Stimulated activated CD8-positive, alpha-beta memory T cell treated with anti-CD3 and anti-CD28 coated beads, Interleukin-15, amount 100 ng/mL, for 48 hours (primary cell): ENCODE measurements around the gene ADORA1.

Experiments used
- DNase-seq, 2 donors: peaks; one replicate each; pipeline ENCODE4 v3.0.0-alpha.2; 2020; ENCODE audit warnings: low read depth in 2 of 2

ADORA1 gene

DNA sequence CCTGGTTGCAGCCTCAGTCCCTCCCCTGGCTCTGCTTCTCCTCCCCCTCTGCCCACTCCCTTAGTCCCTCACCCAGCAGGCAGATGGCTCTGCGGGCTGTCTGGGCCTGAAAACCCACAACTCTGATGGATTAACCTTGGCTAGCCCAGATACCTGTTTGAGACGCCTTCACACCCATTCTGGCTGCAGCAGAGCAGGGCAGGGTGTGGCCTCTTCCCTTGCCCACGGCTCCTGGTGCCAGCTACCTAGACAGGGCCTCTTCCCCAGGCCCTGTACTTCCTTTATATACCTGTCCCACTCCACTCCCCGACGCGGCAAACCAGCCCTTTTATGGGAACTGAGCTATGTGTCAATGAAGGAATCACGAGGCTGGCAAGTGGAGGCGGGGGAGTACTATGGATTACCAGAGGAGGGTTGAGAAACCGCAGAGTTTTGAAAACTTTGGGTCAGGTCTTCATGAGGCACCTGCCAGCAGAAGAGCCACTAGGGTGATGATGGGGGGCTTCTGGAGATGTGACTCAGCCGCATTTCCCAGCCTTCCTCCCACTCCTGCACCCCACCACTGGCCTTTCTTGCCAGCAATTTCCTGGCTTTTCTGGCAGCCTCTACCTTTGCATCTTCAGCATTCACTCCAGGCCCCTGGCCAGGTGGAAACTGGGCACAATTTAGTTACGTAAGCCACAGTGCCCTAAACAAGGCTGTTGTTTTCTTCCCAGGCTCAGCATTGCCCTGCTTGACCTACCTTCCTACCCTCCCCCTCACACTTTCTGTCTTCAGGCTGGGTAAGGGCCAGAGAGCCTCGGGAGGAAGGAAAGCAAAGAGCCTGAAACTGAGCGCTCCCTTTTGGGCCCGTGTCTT is 59.1 kb downstream of the ADORA1 start, which contains the start of gene CHI3L1:
Gene CHI3L1 (minus strand): TSS at position 259 of the 858 bp plus-strand sequence. CDS start 81 bp downstream, at position 178.
- DNase-seq, result no peak

GRCh38 chr1:203187304-203187685 is 59.8 kb downstream of the ADORA1 start:
- no peak for DNase-seq

GRCh38 chr1:203187689-203188264 is 60.3 kb downstream of the ADORA1 start:
- DNase-seq, result no peak

GRCh38 chr1:203188686-203189232 is 61.2 kb downstream of the ADORA1 start:
- DNase-seq, result no peak

GRCh38 chr1:203189951-203190352 is 62.4 kb downstream of the ADORA1 start:
- no peak for DNase-seq

- DNase-seq, result no peak
Measured at GRCh38 chr1:203190949-203191348, 63.4 kb downstream of the ADORA1 start.

GRCh38 chr1:203196371-203196770 is 68.8 kb downstream of the ADORA1 start:
- DNase-seq, result no peak

DNA sequence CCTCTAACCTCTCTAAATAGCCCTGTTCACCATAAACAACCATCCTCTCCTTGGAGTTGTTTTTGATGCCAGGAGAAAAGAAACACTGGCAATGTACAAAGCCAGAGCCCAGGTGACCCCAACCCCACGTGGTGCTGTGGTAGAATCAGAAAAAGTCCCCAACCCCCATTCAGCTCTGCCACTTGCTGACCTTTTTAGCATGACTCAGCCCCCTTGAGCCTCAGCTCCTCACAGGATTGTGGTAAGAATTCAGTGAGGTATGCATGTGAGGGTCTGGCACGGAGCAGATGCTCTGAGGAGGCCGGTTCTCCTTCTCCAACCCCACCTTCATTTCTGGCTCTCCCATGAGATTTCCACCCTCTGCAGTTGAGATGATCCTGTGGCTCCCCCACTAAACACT is 70.1 kb downstream of the ADORA1 start:
- no peak for DNase-seq

DNA sequence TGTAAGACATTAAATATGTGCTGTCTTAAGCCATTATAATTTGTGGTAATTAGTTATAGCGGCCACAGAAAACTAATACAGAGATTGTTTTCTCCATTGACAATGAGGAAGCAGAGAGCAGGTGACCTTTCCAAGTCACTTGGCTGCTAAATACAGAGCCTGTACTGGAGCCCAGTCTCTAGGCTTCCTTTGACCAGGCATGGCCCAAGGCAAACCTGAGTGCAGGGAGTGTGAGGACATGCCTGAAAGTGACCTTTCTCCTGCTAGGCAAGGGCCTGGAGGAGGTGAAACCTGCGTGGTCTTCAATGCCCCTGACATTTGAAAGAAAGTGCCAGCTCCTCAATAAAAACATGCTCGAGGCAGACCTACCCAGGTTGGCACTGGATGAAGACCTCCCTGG is 71.5 kb downstream of the ADORA1 start:
- no peak for DNase-seq

DNA sequence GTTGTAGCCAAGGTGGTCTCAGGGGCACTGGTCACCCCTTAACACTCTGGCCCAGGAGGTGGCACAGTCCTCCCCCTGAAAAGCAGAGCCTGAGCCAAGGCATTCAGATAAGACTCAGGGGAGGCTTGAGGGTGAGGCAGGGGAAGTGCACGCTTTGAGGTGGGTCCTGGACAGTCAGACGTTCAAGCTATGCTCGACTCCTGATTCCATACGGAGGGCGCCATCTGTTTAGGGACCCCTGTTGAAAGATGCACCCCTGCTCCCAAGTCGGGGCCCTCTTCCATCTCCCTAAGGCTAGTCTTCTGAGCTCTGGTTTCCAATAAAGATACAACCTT is 71.9 kb downstream of the ADORA1 start:
- no peak for DNase-seq

DNA sequence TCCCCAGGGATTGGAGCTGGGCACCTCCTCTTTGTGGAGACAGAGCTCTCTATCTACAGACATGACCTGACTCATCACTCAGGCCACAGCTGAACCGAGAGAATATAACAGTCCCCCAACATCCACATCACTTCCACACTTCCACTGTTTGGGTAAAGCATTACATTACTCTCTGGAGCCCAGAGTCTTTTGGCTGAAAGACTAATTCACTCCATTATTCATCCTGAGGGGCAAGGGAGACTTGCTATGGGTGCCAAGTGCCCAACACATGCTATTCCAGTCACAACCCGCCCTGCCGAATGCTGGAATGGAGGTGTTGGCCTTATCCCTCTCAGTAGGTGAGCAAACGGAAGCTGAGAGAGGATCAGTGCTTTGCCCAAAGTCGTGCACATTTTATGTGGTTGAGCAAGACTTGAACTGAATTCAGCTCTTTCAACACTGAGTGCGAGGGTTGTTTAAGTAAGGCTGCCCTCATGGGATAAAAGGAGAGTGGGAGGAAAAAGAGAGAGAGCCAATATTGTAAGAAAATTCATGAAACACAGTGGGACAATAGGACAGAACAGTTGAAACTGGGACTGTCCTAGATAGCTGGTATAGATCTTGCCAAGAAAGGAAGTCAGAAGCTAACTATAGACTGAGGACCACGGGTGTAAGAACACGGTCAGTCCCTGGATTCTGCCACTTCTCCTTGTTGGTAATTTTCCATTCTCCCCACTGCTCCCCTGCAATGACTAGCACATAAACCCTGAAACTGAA is 72.5 kb downstream of the ADORA1 start:
- DNase-seq, result no peak

- DNase-seq, result no peak
Measured at GRCh38 chr1:203200916-203201315, 73.4 kb downstream of the ADORA1 start.

DNA sequence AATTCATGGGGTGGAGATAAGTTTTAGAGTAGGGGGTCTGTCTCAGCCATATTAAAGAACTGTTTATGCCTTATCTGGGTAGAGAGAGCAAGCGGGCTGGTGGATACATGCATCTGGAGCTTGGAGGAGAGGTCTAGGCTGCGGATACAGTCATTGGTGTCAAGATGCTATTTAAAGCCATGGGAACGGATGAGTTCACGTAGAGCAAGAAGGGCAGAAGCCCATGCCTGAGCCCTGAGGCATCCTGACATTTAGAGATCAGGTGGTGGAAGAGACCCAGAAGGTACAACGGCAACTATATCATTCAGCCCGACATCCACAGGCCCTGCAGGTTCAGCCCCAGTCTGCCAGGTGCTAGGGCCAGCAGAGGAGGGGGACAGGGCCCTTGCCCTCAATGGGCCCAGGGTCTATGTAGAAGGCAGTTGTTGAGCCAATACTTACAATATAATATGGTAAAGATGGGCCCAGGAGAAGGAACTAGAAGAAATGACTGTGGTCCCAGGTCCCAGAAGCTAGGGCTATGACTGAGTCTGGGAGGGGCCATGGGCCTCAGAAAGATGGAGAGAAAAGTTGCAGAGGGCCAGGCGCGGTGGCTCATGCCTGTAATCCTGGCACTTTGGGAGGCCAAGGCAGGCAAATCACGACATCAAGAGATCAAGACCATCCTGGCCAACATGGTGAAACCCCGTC is 74.1 kb downstream of the ADORA1 start:
- DNase-seq, result no peak

DNA sequence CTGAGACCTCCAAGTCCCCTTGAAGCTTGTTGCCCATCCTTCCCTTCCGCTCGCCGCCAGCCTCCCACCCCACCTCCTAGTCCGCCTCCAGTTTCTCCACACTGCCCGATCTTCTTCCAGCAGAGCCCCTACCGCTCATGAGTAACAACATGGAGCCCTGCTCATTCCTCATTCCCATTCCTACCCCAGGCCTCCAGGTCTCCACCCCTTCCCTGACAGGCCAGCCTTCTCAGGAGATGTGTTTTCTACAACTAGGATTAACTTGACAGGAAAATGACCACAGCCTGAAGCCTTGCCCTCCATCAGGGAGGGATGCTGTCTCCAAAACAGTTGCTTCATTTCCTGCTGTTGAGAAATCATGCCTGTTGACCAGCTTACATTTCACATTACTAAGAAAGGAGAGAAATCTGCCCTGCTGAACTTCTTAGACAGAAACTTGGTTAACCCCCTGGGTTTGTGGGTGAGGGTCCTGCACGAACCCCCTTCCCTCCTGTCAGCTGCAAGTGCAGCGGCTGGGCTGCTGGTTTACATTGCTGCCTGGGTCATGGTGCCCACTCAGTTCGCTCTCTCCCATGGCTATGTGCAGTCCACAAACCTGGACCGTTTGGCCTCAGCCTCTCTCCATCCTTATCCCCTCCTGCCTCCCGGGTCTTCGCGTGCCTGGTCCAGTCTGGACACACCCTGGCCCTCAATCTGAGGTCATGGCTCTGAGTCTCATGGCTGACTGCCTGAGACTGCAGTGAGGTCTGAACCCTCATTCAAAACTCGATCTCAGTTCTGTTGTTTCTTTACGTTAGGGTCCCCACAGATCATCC is 75.1 kb downstream of the ADORA1 start:
- DNase-seq, result no peak

- no peak for DNase-seq
Measured at GRCh38 chr1:203204756-203205155, 77.2 kb downstream of the ADORA1 start.

GRCh38 chr1:203206129-203206687 is 78.7 kb downstream of the ADORA1 start:
- DNase-seq, result no peak

- no peak for DNase-seq
Measured at GRCh38 chr1:203207751-203208150, 80.2 kb downstream of the ADORA1 start.

- no peak for DNase-seq
Measured at GRCh38 chr1:203208181-203208580, 80.7 kb downstream of the ADORA1 start.

GRCh38 chr1:203210350-203210749 is 82.8 kb downstream of the ADORA1 start:
- no peak for DNase-seq

GRCh38 chr1:203210988-203211387 is 83.5 kb downstream of the ADORA1 start:
- DNase-seq, result no peak

DNA sequence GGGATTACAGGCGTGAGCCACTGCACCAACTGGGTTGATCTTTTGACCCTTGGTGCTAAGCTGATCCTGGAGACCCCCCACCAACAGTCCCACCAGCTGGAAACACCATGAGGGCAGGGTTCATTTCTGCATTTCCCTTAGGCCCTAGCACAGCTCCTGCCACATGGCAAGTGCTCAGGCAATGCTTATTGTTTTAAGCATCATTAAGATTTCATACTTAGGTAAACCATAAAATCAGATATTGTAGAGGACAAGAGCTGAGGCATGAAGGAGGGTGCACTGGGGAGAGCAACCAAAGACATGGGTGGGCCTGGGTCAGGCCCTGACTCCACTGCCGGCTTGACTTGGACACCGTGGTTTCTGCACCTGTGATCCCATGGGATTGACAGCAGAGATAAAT is 84.3 kb downstream of the ADORA1 start:
- DNase-seq, result no peak
